Smooth muscle cell (in vitro differentiated cells): ENCODE measurements around the gene ZNF385A. TPM values are rescaled to one million over a fixed set of nuclear protein-coding genes. Genes with fewer than 3 reads are reported as not detected.

Source experiments
- DNase-seq: peaks from one replicate; lab custom pipeline; 2025; ENCODE audit not compliant: unreplicated experiment; lab: John Stamatoyannopoulos, UW
- H2AFZ ChIP-seq: fragments of 200-600 bp; sonication (generic); 2 replicates; pipeline ENCODE4 v1.6.0; 2016; ENCODE audit warnings: antibody characterized with exemption, low read depth, mild to moderate bottlenecking
- H3F3A ChIP-seq: fragments of 200-600 bp; sonication (generic); 2 replicates; pipeline ENCODE4 v1.6.0; 2017; ENCODE audit warnings: antibody characterized with exemption, low read depth
- H3K27ac ChIP-seq: fragments of 200-600 bp; sonication (generic); 2 replicates; pipeline ENCODE4 v1.5.1; 2016; ENCODE audit warnings: low read depth, mild to moderate bottlenecking
- H3K27me3 ChIP-seq: fragments of 200-600 bp; sonication (generic); 2 replicates; pipeline ENCODE4 v1.6.1; 2016; ENCODE audit warnings: low read depth, mild to moderate bottlenecking
- H3K36me3 ChIP-seq: fragments of 200-600 bp; sonication (generic); 2 replicates; pipeline ENCODE4 v1.5.1; 2016; ENCODE audit warnings: low read depth
- H3K4me1 ChIP-seq: fragments of 200-600 bp; sonication (generic); 2 replicates; pipeline ENCODE4 v1.5.1; 2016; ENCODE audit warnings: low read depth
- H3K4me2 ChIP-seq: fragments of 200-600 bp; sonication (generic); 2 replicates; pipeline ENCODE4 v1.6.0; 2016; ENCODE audit warnings: mild to moderate bottlenecking
- H3K4me3 ChIP-seq: fragments of 200-600 bp; sonication (generic); 2 replicates; pipeline ENCODE4 v1.5.1; 2016; ENCODE audit warnings: mild to moderate bottlenecking
- H3K79me2 ChIP-seq: fragments of 200-600 bp; sonication (generic); 2 replicates; pipeline ENCODE4 v1.6.0; 2016; ENCODE audit warnings: low read depth, mild to moderate bottlenecking
- H3K9ac ChIP-seq: fragments of 200-600 bp; sonication (generic); 2 replicates; pipeline ENCODE4 v1.6.0; 2016; ENCODE audit warnings: low read depth
- H3K9me3 ChIP-seq: fragments of 200-600 bp; sonication (generic); replicated peaks from 2 replicates; pipeline ENCODE4 v1.5.1; 2016; ENCODE audit warnings: low read depth
- H4K20me1 ChIP-seq: fragments of 200-600 bp; sonication (generic); 2 replicates; pipeline ENCODE4 v1.6.0; 2016; ENCODE audit warnings: low read depth
- WGBS: methylation state at CpG from one replicate; pipeline ENCODE4 v1.1.7; 2016; ENCODE audit warnings: low lambda C conversion rate; 5-methylcytosine and 5-hydroxymethylcytosine counted together
- polyA plus RNA-seq: library from polyadenylated mRNA; unstranded; fragments of >200 nt; fragmentation: Nextera tagmentation; extraction: Ambion mirVana; gene quantifications from 2 replicates; pipeline ENCODE4 v1.2.1, GENCODE V29; 2016
- total RNA-seq: library from RNA; depleted of rRNA; stranded (reverse); fragments of >200 nt; gene quantifications from 2 replicates; pipeline ENCODE4 v1.2.3, GENCODE V29; 2014
- TF ChIP-seq, protein P1 (sequence below): fragments of 200-600 bp; sonication (generic); IDR thresholded peaks from 2 replicates; pipeline ENCODE4 v1.5.1; 2017; ENCODE audit warnings: borderline replicate concordance, mild to moderate bottlenecking, antibody characterized with exemption; ENCODE audit not compliant: insufficient read depth, poor library complexity, severe bottlenecking

The ZNF385A gene
- total and polyA plus RNA-seq, 2 experiments from 2014 or later, result 6.5 to 20.2 TPM

GRCh38 chr12:54407183-54407905 is 22.8 kb upstream of the ZNF385A start:
- TF ChIP-seq, protein P1, sequence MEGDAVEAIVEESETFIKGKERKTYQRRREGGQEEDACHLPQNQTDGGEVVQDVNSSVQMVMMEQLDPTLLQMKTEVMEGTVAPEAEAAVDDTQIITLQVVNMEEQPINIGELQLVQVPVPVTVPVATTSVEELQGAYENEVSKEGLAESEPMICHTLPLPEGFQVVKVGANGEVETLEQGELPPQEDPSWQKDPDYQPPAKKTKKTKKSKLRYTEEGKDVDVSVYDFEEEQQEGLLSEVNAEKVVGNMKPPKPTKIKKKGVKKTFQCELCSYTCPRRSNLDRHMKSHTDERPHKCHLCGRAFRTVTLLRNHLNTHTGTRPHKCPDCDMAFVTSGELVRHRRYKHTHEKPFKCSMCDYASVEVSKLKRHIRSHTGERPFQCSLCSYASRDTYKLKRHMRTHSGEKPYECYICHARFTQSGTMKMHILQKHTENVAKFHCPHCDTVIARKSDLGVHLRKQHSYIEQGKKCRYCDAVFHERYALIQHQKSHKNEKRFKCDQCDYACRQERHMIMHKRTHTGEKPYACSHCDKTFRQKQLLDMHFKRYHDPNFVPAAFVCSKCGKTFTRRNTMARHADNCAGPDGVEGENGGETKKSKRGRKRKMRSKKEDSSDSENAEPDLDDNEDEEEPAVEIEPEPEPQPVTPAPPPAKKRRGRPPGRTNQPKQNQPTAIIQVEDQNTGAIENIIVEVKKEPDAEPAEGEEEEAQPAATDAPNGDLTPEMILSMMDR, result no peak
- Histone ChIP-seq H3K27me3 (no peaks in the 10 kb centered on the region), H3K9me3 (no peaks in the 10 kb centered on the region), H3K27ac (no peak overlapping the region), H3F3A (peaks cover 23% of the 10 kb centered on the region), H4K20me1 (peaks cover 48% of the 10 kb centered on the region), H3K4me2 (no peak overlapping the region), H3K4me3 (no peak overlapping the region), H3K4me1 (no peaks in the 10 kb centered on the region), H3K36me3 (peaks cover 10% of the 10 kb centered on the region), H3K9ac (no peak overlapping the region), H2AFZ (no peak overlapping the region), H3K79me2 (peaks cover 20% of the 10 kb centered on the region)
- WGBS, result 97% methylated on average over 5 of the region's 5 CpGs
- DNase-seq, result no peak

DNA sequence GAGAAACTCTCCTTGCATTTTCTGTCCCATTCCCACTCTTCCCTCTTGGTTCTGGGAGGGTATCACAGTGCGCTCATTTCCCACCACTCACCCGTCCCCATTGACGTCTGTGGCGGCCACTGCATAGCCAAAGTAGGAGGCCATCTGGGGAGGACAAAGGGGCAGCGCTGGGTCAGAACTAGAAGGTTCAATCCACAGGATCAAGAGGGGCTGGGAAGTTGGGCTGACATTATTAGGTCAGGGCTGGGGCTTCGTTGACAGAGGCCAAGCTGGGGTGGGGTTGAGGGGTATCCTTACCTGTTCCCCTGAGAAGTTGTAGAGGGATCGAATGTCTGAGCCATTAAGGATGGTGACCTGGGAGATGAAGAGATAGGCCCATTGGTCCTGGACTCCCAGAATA is 21.0 kb upstream of the ZNF385A start:
- Histone ChIP-seq H3F3A (peaks cover 26% of the 10 kb centered on the region), H3K4me1 (no peaks in the 10 kb centered on the region), H4K20me1 (peaks cover 32% of the 10 kb centered on the region), H3K36me3 (peaks cover 10% of the 10 kb centered on the region), H3K4me3 (no peak overlapping the region), H3K4me2 (no peak overlapping the region), H3K79me2 (peaks cover 13% of the 10 kb centered on the region), H3K27ac (no peak overlapping the region), H3K9me3 (no peaks in the 10 kb centered on the region), H3K9ac (no peak overlapping the region), H3K27me3 (no peaks in the 10 kb centered on the region), H2AFZ (no peak overlapping the region)
- TF ChIP-seq, protein P1, result no peak
- DNase-seq, result no peak
- 96% methylated on average over 7 of the region's 7 CpGs for WGBS

- no peaks in the 10 kb centered on the region for H3K4me1 ChIP-seq
- H3K9me3 ChIP-seq, result no peaks in the 10 kb centered on the region
- H3K4me3 ChIP-seq, result no peak overlapping the region
- H3K79me2 ChIP-seq, result peaks cover 8% of the 10 kb centered on the region
- no peak overlapping the region for H3K9ac ChIP-seq
- no peak overlapping the region for H2AFZ ChIP-seq
- WGBS, result 95% methylated on average over 10 of the region's 10 CpGs
- TF ChIP-seq, protein P1, result no peak
- peaks cover 27% of the 10 kb centered on the region for H4K20me1 ChIP-seq
- DNase-seq, result no peak
- no peaks in the 10 kb centered on the region for H3K27me3 ChIP-seq
- H3K4me2 ChIP-seq, result no peak overlapping the region
- peaks cover 30% of the 10 kb centered on the region for H3F3A ChIP-seq
- H3K27ac ChIP-seq, result no peak overlapping the region
- peaks cover 10% of the 10 kb centered on the region for H3K36me3 ChIP-seq
Measured at GRCh38 chr12:54405106-54405505, 20.6 kb upstream of the ZNF385A start.
